Activated T-helper 17 cell treated with anti-CD3 and anti-CD28 coated beads, Interleukin-2, amount 50 U/mL, for 72 hours (primary cell): ENCODE data around the gene ITIH1. TPM values are rescaled to one million over a fixed set of nuclear protein-coding genes. Genes with fewer than 3 reads are reported as not detected.

Experiments used
- ATAC-seq: fragments of 150-1000 bp; cut with Tn5 transposase; replicated peaks from 2 replicates; pipeline ENCODE4 v1.10.0; 2021; ENCODE audit warnings: mild to moderate bottlenecking, moderate library complexity
- H3K27ac Mint-ChIP-seq: one replicate; pipeline ENCODE4 v1.8.0; 2022; ENCODE audit warnings: mixed read lengths
- H3K27me3 Mint-ChIP-seq: one replicate; pipeline ENCODE4 v1.8.0; 2022; ENCODE audit warnings: mixed read lengths
- H3K36me3 Mint-ChIP-seq: one replicate; pipeline ENCODE4 v1.8.0; 2022; ENCODE audit warnings: low read depth, mild to moderate bottlenecking, mixed read lengths
- H3K4me1 Mint-ChIP-seq: one replicate; pipeline ENCODE4 v1.8.0; 2022; ENCODE audit warnings: mixed read lengths
- H3K4me3 Mint-ChIP-seq: one replicate; pipeline ENCODE4 v1.8.0; 2022; ENCODE audit warnings: mild to moderate bottlenecking, mixed read lengths
- H3K9me3 Mint-ChIP-seq: one replicate; pipeline ENCODE4 v1.8.0; 2022; ENCODE audit warnings: mixed read lengths
- total RNA-seq, 2 donors: library from RNA; stranded (reverse); gene quantifications; one replicate each; pipeline ENCODE4 v1.2.3, GENCODE V29; 2022

Gene ITIH1
- total RNA-seq, 2 donors from 2014 or later, result not detected

DNA sequence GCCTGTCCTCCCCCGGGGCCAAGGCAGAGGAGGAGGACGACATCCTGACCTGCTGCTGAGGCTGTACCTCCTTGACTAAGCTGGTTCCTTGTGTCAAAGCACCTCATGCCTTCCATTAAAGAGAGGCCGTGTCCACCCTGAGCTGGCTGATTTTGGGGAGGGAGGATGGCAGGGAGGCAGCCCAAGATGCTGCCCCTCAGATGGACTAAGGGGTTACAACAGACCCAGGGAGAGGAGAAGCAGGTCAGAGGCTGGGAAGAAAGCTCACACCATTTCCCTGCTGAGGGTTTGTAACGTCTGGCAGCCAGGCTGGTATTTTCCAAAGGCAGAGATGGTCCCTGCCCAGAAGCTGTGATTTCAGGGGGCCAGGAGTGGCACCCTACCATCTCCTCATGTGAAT lies 14.5 kb downstream of the ITIH1 start:
- Mint-ChIP-seq H3K36me3 (no peaks in the 10 kb centered on the region), H3K4me3 (no peak overlapping the region), H3K9me3 (no peaks in the 10 kb centered on the region), H3K27ac (no peak overlapping the region), H3K27me3 (no peaks in the 10 kb centered on the region), H3K4me1 (no peaks in the 10 kb centered on the region)
- ATAC-seq, result no peak

GRCh38 chr3:52792413-52792812 lies 15.0 kb downstream of the ITIH1 start:
- no peaks in the 10 kb centered on the region for H3K9me3 Mint-ChIP-seq
- H3K27me3 Mint-ChIP-seq, result no peaks in the 10 kb centered on the region
- no peak overlapping the region for H3K27ac Mint-ChIP-seq
- H3K4me3 Mint-ChIP-seq, result no peak overlapping the region
- H3K36me3 Mint-ChIP-seq, result no peaks in the 10 kb centered on the region
- H3K4me1 Mint-ChIP-seq, result no peaks in the 10 kb centered on the region
- no peak for ATAC-seq

GRCh38 chr3:52792961-52793695 lies 15.7 kb downstream of the ITIH1 start:
- H3K9me3 Mint-ChIP-seq, result no peaks in the 10 kb centered on the region
- H3K4me3 Mint-ChIP-seq, result no peak overlapping the region
- H3K27me3 Mint-ChIP-seq, result no peaks in the 10 kb centered on the region
- ATAC-seq, result no peak
- no peaks in the 10 kb centered on the region for H3K4me1 Mint-ChIP-seq
- no peak overlapping the region for H3K27ac Mint-ChIP-seq
- H3K36me3 Mint-ChIP-seq, result no peaks in the 10 kb centered on the region

- Mint-ChIP-seq H3K4me1 (no peaks in the 10 kb centered on the region), H3K9me3 (no peaks in the 10 kb centered on the region), H3K27me3 (no peaks in the 10 kb centered on the region), H3K36me3 (no peaks in the 10 kb centered on the region), H3K27ac (no peak overlapping the region), H3K4me3 (no peak overlapping the region)
- no peak for ATAC-seq
Observed at GRCh38 chr3:52793702-52794611, 16.6 kb downstream of the ITIH1 start.

- H3K27me3 Mint-ChIP-seq, result no peaks in the 10 kb centered on the region
- H3K36me3 Mint-ChIP-seq, result no peaks in the 10 kb centered on the region
- no peaks in the 10 kb centered on the region for H3K9me3 Mint-ChIP-seq
- no peak for ATAC-seq
- H3K4me1 Mint-ChIP-seq, result no peaks in the 10 kb centered on the region
- H3K4me3 Mint-ChIP-seq, result no peak within 1 kb of the TSS
- no peak within 1 kb of the TSS for H3K27ac Mint-ChIP-seq
Observed at GRCh38 chr3:52794612-52795099, 17.3 kb downstream of the ITIH1 start, which contains the start of gene ITIH3. Gene ITIH3, plus strand, starts transcription at chr3:52794796. Its CDS starts 8 bp downstream, at chr3:52794804.

DNA sequence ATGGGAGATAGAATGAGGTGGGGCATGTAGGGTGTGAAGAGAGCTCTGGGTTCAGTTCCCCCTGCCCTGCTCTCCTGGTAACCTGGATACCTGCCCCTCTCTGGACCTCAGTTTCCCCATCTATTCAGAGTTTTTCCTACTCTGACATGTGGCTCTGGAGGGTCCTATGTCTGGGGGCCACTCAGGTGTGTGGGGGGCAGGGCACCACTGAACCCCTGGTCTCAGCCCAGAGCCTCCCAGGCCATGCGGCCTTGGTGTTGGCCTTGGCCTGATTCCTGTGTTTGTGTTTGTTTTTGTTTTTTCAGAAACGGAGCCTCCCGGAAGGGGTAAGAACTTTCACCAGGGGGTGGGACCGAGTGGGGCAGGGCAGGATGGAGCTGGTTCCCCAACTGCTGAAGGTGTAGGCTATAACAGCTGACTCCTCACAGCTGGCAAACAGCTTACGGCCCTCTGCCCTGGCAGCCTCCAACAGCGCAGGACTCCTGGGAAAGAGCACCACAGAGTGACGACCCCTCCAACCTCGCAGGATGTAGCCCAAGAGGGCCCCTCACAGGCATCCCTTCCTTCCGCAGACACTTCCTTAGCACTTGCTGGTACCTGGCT lies 18.0 kb downstream of the ITIH1 start:
- no peaks in the 10 kb centered on the region for H3K36me3 Mint-ChIP-seq
- H3K9me3 Mint-ChIP-seq, result no peaks in the 10 kb centered on the region
- no peaks in the 10 kb centered on the region for H3K4me1 Mint-ChIP-seq
- no peak overlapping the region for H3K27ac Mint-ChIP-seq
- no peaks in the 10 kb centered on the region for H3K27me3 Mint-ChIP-seq
- ATAC-seq, result no peak
- H3K4me3 Mint-ChIP-seq, result no peak overlapping the region

- H3K27me3 Mint-ChIP-seq, result no peaks in the 10 kb centered on the region
- no peaks in the 10 kb centered on the region for H3K9me3 Mint-ChIP-seq
- no peaks in the 10 kb centered on the region for H3K4me1 Mint-ChIP-seq
Observed at GRCh38 chr3:52796411-52796810, 19.0 kb downstream of the ITIH1 start.

GRCh38 chr3:52798376-52798977 lies 21.1 kb downstream of the ITIH1 start:
- Mint-ChIP-seq H3K4me3 (no peak overlapping the region), H3K27me3 (no peaks in the 10 kb centered on the region), H3K36me3 (no peaks in the 10 kb centered on the region), H3K4me1 (no peaks in the 10 kb centered on the region), H3K27ac (no peak overlapping the region), H3K9me3 (no peaks in the 10 kb centered on the region)
- ATAC-seq, result no peak

More at GRCh38 chr3:52796411-52796810, 19.0 kb downstream of the ITIH1 start:
- no peaks in the 10 kb centered on the region for H3K36me3 Mint-ChIP-seq
- H3K4me3 Mint-ChIP-seq, result no peak overlapping the region
- no peak overlapping the region for H3K27ac Mint-ChIP-seq
- ATAC-seq, result no peak

- ATAC-seq, result peak; percentile 56
- H3K4me3 Mint-ChIP-seq, result no peak overlapping the region
- no peaks in the 10 kb centered on the region for H3K27me3 Mint-ChIP-seq
- no peaks in the 10 kb centered on the region for H3K4me1 Mint-ChIP-seq
- H3K36me3 Mint-ChIP-seq, result no peaks in the 10 kb centered on the region
- no peak overlapping the region for H3K27ac Mint-ChIP-seq
- no peaks in the 10 kb centered on the region for H3K9me3 Mint-ChIP-seq
Observed at GRCh38 chr3:52798978-52799476, 21.6 kb downstream of the ITIH1 start.

DNA sequence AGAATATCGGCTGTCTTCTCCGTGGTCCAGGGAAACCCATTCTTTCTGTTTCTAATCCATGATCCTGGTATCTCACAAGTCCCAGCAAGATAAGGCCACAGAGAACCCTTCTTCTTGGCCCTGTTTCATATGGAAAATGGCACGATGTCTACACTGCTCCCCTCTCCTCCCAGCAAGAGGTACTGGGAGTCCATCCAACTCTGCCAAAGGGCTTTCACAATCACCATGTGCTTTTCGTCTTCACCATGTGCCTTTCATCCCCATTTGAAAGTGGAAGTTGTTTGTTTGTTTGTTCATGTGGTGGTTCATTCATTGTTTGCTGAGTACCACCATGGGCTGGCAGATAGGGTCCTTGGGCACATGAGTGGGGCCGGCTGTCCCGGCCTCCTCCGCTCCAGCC lies 22.7 kb downstream of the ITIH1 start:
- Mint-ChIP-seq H3K27ac (no peak overlapping the region), H3K4me1 (no peaks in the 10 kb centered on the region), H3K9me3 (no peaks in the 10 kb centered on the region), H3K4me3 (no peak overlapping the region), H3K27me3 (no peaks in the 10 kb centered on the region), H3K36me3 (no peaks in the 10 kb centered on the region)
- no peak for ATAC-seq

DNA sequence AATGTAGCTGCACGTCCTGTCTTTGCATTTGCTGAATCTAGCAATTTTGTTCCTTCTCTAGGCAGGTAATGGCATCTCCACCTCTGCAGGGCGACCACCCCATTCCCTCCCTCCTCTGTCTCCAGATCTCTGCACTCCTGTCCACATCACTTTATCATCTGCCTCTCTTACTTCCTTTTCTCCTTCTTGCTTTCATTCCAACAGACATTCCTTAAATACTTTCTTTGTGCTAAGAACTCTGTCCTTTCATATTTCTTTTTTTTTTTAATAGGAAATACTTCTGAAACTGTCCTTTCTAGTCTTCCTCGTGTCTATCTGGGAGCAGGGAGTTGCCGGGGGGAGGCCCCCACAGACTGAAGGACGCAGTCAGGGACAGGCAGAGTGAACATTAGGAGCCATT lies 24.4 kb downstream of the ITIH1 start:
- H3K9me3 Mint-ChIP-seq, result no peaks in the 10 kb centered on the region
- H3K27me3 Mint-ChIP-seq, result no peaks in the 10 kb centered on the region
- H3K27ac Mint-ChIP-seq, result no peak overlapping the region
- no peaks in the 10 kb centered on the region for H3K4me1 Mint-ChIP-seq
- no peak overlapping the region for H3K4me3 Mint-ChIP-seq
- no peak for ATAC-seq
- H3K36me3 Mint-ChIP-seq, result no peaks in the 10 kb centered on the region

DNA sequence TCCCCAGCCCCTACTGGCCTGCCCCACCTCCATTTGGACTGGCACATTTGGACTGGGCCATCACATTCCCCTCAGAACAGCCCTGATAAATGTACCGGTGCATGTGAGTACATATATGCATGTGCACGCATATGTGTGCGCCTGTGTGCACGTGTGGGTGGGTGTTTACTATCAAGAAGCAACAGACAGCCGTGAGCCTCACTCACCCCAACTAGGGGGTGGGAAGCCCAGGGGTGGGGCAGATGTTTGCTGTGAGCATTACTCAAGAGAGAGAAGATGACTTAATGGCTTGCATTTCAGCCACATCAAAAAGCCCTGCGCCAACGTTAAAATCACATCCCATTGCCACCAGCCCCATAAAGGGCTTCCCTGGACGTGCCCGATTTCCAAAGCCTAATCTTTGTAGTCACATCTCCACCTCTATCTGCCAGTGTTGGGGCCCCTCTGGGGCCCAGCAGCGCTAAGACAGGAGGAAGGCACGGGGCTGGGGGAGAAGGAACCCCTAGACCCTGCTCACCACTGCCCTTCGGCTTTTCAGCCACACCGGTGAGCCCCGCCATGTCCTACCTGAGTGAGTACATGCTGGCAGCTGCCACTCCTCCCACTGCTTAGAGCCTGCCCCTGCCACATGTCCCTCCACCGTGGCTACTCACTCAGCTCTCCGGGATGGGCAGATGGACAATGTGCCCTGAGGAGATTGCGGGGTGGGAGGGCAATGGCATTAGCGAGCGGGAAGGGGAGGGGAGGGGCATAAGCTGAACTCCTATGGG lies 28.1 kb downstream of the ITIH1 start:
- H3K4me3 Mint-ChIP-seq, result no peak overlapping the region
- no peak overlapping the region for H3K27ac Mint-ChIP-seq
- H3K4me1 Mint-ChIP-seq, result no peaks in the 10 kb centered on the region
- no peaks in the 10 kb centered on the region for H3K9me3 Mint-ChIP-seq
- no peak for ATAC-seq
- H3K36me3 Mint-ChIP-seq, result no peaks in the 10 kb centered on the region
- no peaks in the 10 kb centered on the region for H3K27me3 Mint-ChIP-seq

GRCh38 chr3:52809149-52809548 lies 31.8 kb downstream of the ITIH1 start:
- Mint-ChIP-seq H3K4me1 (no peaks in the 10 kb centered on the region), H3K27me3 (no peaks in the 10 kb centered on the region), H3K27ac (no peak overlapping the region), H3K4me3 (no peak overlapping the region), H3K36me3 (no peaks in the 10 kb centered on the region), H3K9me3 (no peaks in the 10 kb centered on the region)
- no peak for ATAC-seq
